Type B pancreatic cell (in vitro differentiated cells): ENCODE data around the gene KCNH8. TPM values are rescaled to one million over a fixed set of nuclear protein-coding genes. Genes with fewer than 3 reads are reported as not detected.

Source experiments
- DNase-seq: peaks from one replicate; pipeline ENCODE4 v3.0.0; 2021; ENCODE audit warnings: mixed read lengths; ENCODE audit not compliant: unreplicated experiment; ENCODE audit errors: extremely low spot score
- H3K27ac Mint-ChIP-seq: 2 replicates; pipeline ENCODE4 v1.8.0; 2021; ENCODE audit warnings: mild to moderate bottlenecking, mixed read lengths
- H3K27me3 Mint-ChIP-seq: 2 replicates; pipeline ENCODE4 v1.8.0; 2021; ENCODE audit warnings: mixed read lengths
- H3K36me3 Mint-ChIP-seq: 2 replicates; pipeline ENCODE4 v1.8.0; 2021; ENCODE audit warnings: mixed read lengths
- H3K4me1 Mint-ChIP-seq: one replicate; pipeline ENCODE4 v1.8.0; 2021; ENCODE audit warnings: mixed read lengths; ENCODE audit not compliant: unreplicated experiment
- H3K4me3 Mint-ChIP-seq: 2 replicates; pipeline ENCODE4 v1.8.0; 2021; ENCODE audit warnings: mild to moderate bottlenecking, mixed read lengths
- H3K9me3 Mint-ChIP-seq: 2 replicates; pipeline ENCODE4 v1.8.0; 2021; ENCODE audit warnings: mixed read lengths
- CTCF ChIP-seq: fragments of 200-600 bp; sonication (generic); conservative IDR thresholded peaks from 2 replicates; pipeline ENCODE4 v1.5.0; 2021; ENCODE audit warnings: antibody characterized with exemption, mild to moderate bottlenecking
- total RNA-seq: library from RNA; stranded (reverse); gene quantifications from 2 replicates; pipeline ENCODE4 v1.2.1, GENCODE V29; 2021; ENCODE audit warnings: low replicate concordance

Gene KCNH8
- total RNA-seq, 1 donor from 2014 or later: 1.2 TPM

- Mint-ChIP-seq H3K36me3 (no peaks in the 10 kb centered on the region), H3K27me3 (no peaks in the 10 kb centered on the region), H3K27ac (no peak overlapping the region), H3K9me3 (no peaks in the 10 kb centered on the region), H3K4me1 (no peaks in the 10 kb centered on the region), H3K4me3 (no peak overlapping the region)
- TF ChIP-seq CTCF: no peak
- DNase-seq: no peak
Observed at GRCh38 chr3:19107719-19108118, 40.6 kb upstream of the KCNH8 start.

GRCh38 chr3:19110335-19110895 is 37.9 kb upstream of the KCNH8 start:
- DNase-seq: no peak
- H3K27me3 Mint-ChIP-seq: no peaks in the 10 kb centered on the region
- no peak for TF ChIP-seq CTCF

GRCh38 chr3:19114461-19114860 is 33.8 kb upstream of the KCNH8 start:
- no peak for TF ChIP-seq CTCF
- no peak overlapping the region for H3K4me3 Mint-ChIP-seq
- DNase-seq: no peak
- H3K4me1 Mint-ChIP-seq: no peaks in the 10 kb centered on the region
- H3K27me3 Mint-ChIP-seq: no peaks in the 10 kb centered on the region
- no peak overlapping the region for H3K27ac Mint-ChIP-seq
- H3K9me3 Mint-ChIP-seq: no peaks in the 10 kb centered on the region
- H3K36me3 Mint-ChIP-seq: no peaks in the 10 kb centered on the region

More at GRCh38 chr3:19110335-19110895, 37.9 kb upstream of the KCNH8 start:
- Mint-ChIP-seq H3K27ac (no peak overlapping the region), H3K36me3 (no peaks in the 10 kb centered on the region), H3K9me3 (no peaks in the 10 kb centered on the region), H3K4me1 (no peaks in the 10 kb centered on the region), H3K4me3 (no peak overlapping the region)

- no peak for DNase-seq
- no peak for TF ChIP-seq CTCF
- H3K27ac Mint-ChIP-seq: no peak overlapping the region
- no peaks in the 10 kb centered on the region for H3K4me1 Mint-ChIP-seq
- H3K4me3 Mint-ChIP-seq: no peak overlapping the region
- no peaks in the 10 kb centered on the region for H3K27me3 Mint-ChIP-seq
- H3K36me3 Mint-ChIP-seq: no peaks in the 10 kb centered on the region
- H3K9me3 Mint-ChIP-seq: no peaks in the 10 kb centered on the region
Observed at GRCh38 chr3:19116239-19116638, 32.1 kb upstream of the KCNH8 start.

- H3K27me3 Mint-ChIP-seq: no peaks in the 10 kb centered on the region
- no peak overlapping the region for H3K4me3 Mint-ChIP-seq
- no peak for DNase-seq
- no peaks in the 10 kb centered on the region for H3K4me1 Mint-ChIP-seq
- no peak for TF ChIP-seq CTCF
- H3K9me3 Mint-ChIP-seq: no peaks in the 10 kb centered on the region
- H3K27ac Mint-ChIP-seq: no peak overlapping the region
- no peaks in the 10 kb centered on the region for H3K36me3 Mint-ChIP-seq
Observed at GRCh38 chr3:19124752-19125151, 23.6 kb upstream of the KCNH8 start.

- peaks cover 7% of the 10 kb centered on the region for H3K27me3 Mint-ChIP-seq
- no peaks in the 10 kb centered on the region for H3K9me3 Mint-ChIP-seq
- no peak for TF ChIP-seq CTCF
- no peaks in the 10 kb centered on the region for H3K36me3 Mint-ChIP-seq
- no peak for DNase-seq
- H3K4me1 Mint-ChIP-seq: no peaks in the 10 kb centered on the region
- H3K27ac Mint-ChIP-seq: no peak overlapping the region
- H3K4me3 Mint-ChIP-seq: no peak overlapping the region
Observed at GRCh38 chr3:19139863-19140262, 8.4 kb upstream of the KCNH8 start.
